ENCODE results near the gene STK32C.
A peak's percentile ranks its signal among the peaks of the same experiment; 100 is the strongest.

Gene STK32C

DNA sequence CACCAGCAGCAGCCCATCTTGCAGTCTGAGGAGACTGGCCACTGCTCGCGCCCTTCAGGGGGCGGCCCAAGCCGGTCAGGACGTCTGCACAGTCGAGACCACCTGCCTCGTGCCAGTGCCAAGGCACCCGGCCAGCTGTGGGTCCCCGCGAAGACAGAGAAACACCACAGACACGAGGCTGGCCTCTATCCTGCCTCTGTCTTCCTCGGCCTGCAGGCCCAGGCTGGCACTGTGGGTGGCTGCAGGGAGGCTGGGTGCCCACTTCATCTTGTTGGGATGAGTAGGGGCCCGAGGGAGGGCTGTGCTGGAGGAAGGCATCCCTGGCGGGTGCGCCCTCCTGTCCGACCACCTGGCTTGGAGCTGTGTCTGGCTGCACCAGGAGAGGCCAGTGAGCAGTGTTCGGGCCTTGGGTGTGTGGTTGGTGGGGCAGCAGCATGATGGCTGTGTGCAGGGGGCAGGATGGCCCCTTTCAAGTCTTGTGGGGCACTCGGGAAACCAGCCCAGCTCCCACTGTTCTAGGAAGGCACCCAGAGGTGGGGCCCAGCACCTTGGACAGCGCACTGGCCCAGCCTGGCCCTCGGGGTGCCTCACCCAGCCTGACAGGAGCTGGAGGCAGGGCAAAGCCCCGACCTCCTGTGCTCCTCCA, 113.7 kb downstream of the STK32C start:
- no peak for DNase-seq

DNA sequence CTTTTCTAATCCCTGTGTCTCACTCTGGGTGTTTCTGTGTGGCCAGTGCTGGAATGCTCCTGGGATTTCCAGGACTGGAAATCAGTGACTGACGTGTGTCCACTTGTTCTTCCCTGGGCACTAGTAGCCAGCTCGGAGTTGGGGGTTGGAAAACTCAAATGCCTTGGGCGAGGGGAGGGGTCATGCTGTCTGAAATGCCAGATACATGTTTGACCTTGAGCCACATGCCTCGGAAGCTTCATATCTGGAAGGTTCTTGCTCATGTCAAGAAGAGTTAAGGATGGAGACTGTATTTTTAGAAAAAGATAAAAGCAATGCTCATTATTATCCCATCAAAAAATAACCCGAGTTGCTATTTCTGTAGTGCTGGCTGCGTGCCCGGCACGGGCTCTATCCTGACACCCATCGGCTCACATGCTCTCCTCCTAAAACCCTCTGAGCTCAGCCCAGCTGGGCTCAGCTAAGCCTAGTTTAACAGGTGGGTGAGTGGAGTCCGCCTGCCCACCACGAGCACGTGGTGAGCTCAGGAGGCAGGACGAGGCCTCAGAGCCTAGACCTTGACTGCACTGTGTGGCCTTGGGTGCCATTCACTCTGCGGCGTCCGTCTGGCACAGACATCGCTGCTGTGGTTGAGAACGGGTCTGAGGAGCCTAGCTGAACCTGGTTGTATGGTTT, 114.6 kb downstream of the STK32C start:
- DNase-seq = no peak

DNA sequence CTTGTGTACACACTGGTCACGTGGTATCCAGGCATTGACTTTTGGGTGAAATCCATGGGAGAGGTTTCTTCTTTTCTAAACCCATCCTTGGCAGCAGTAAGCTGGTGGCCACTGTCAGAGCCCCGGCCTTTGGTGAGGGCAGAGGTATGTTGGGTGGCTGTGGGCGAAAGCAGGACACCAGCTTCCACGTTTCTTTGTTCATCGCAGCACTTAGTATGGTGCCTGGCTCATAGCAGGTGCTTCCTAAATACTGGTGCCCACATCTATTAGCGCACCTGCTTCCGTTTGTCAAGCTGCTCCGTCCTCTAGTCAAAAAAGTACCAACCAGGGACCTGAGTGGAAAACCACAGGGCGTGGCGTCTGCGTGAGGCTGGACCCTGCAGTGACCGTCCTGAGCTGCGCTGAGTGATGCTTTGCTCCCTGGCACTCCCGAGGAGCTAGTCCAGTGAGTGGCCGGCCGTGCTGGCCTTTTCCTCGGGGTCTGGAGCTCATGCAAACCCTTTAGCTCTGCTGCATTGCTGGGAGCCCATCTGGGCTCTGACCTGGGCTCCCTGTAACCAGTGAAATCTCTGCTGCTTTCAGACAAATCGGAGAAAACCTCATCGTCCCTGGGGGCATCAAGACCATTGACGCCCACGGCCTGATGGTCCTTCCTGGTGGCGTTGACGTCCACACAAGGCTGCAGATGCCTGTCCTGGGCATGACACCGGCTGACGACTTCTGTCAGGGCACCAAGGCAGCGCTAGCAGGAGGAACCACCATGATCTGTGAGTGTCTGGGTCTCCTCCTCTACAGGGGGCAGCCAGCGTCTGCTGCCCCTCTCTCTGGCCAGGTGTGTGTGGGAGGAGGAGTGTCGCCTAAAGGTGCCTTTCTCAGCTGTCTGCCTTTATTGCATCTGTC, 115.4 kb downstream of the STK32C start:
- no peak for DNase-seq

DNA sequence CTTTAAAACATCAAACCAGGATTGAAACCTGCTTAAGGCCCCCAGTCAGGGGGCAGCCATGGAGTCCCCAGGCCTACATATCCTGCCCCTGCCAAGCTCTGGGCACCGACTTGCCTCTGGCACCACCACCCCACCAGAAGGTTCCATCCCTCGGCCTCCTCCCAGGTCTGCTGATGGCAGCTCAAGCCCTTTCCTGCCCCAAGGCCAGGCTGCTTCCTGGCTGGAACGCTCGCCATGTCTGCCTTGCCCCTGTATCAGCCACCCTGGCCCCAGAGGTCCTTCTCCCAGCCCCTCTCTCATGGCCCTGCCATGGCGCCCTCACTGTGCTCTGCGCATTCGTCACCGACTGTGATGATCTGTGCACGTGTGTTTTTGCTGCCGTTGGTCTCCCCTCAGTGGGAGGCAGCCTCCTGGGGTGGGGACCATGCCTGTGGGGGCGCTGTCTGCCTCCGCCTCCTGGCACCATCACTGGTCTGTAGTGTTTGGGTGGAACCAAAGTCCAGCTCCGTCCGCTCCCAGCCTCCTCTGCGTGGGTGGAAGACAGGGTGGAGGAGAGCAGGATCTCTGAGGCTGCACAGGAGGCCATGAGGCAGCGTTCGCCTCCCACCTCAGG, 117.8 kb downstream of the STK32C start:
- no peak for DNase-seq

DNA sequence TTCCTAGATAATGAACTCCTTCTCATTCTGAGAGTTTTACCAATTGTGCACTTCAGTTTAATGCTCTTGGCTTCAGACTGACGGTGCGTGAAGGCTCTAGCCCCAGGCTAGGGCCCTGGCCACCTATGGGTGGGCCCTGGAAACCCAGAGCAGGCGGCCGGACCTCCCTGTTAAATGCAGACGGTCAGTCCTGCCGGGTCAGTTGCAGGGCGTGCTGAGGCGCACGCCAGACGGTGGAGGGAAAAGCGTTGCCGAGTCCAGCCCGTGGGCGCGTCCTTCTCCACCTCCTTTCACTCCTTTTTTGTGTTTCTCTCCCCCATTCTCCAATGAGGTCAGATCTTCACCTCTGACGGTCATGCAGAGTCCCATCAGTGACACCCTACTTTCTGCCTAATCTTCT, 118.7 kb downstream of the STK32C start:
- no peak for DNase-seq

DNA sequence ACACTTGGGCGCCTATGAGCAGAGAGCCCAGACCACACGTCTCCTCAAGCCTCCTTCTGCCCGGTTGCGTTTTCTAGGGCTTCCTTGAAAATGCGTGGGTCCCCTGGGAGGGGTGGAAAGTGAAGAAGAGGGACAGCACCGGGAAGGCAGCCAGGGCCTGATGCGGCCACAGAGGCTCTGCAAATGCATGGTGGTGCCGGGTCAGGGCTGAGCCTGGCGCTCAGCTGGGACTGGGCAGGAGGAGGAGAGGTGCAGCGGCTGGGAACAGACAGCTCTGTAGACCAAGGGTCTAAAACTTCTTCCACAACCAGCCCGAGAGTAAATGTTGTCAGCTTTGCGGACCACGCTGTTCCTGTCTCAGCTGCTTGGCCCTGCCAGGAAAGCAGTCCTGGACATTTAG, 119.4 kb downstream of the STK32C start:
- no peak for DNase-seq

DNA sequence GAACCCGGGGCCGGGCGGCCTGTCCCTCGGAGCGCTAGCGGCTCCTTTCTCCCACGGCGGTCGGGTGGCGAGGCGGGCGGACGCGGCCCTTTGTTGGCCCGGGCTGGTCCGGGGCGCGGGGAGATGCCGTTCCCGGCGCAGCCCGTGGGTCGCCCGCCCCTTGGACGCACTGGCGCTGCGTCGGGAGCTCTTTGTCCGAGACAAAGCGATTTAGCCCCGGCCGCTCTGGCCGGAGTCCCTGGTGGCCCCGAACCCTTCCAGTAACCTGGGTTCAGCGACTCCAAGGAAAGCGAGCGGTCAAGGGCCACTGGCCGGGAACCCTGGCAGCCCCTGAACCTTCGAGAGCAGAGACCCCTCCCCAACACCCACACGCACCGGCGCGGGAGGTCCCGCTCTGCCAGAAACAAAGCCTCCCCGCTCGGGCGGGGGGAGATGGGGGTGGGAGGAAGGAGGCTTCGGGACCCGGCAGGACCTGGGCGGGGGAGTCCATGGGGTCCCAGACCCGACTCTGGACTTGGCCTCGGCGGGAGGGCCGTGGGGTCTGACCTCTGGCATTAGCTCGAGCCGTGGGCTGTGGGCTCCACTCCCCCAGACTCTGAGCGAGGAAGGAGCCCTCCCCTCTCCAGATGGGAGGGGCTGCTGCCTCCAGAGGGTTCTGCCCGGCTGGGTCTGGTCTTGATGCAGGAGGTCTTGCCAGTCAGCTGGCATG, 120.2 kb downstream of the STK32C start:
- no peak for DNase-seq

DNA sequence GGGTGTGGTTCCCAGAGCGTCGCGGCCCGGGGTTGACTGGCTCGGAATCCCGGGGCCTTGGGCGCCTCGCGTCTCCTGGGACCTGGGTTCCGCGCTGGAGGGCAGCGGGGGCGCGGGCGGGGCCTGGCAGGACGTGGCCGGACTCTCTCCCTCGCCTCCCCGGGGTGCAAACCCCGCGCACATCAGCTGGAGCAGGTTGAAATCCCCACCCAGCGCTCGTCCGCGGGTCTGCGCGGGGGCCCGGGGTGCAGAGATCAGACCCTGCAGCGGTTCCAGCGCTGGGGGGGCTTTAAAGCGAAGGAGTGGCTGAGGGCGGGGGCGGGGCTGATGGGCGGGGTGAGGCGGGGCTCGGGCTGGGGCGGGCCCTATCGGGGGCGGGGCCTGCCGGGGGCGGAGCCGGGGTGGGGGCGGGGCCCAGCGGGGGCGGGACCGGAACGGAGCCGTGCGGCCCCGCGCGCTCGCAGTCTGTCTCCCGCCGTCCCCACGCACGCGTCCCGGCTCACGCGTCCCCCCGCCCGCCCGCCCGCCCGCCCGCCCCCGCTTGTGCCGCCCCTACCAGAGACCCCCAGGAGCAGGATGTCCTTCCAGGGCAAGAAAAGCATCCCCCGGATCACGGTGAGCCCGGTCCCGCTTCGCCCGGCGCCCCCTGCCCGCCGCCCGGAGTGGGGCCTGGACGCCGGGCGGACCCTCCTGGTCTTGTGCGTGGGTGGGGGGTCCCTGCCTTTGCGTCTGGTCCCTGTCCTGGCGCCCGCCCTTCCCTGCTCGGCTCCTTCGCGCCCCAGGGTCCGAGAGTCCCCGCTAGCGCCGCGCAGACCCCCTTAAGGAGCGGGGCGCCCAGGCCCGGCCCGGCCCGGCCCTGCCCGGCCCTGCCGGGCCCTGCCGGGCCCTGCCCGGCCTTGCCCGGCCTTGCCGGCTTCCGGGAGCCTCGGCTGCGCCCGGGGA, 121.0 kb downstream of the STK32C start, which contains the start of gene DPYSL4:
Gene DPYSL4 (plus strand): TSS at position 461 of the 942 bp plus-strand sequence. CDS start 116 bp downstream, at position 577.
- no peak for DNase-seq

DNA sequence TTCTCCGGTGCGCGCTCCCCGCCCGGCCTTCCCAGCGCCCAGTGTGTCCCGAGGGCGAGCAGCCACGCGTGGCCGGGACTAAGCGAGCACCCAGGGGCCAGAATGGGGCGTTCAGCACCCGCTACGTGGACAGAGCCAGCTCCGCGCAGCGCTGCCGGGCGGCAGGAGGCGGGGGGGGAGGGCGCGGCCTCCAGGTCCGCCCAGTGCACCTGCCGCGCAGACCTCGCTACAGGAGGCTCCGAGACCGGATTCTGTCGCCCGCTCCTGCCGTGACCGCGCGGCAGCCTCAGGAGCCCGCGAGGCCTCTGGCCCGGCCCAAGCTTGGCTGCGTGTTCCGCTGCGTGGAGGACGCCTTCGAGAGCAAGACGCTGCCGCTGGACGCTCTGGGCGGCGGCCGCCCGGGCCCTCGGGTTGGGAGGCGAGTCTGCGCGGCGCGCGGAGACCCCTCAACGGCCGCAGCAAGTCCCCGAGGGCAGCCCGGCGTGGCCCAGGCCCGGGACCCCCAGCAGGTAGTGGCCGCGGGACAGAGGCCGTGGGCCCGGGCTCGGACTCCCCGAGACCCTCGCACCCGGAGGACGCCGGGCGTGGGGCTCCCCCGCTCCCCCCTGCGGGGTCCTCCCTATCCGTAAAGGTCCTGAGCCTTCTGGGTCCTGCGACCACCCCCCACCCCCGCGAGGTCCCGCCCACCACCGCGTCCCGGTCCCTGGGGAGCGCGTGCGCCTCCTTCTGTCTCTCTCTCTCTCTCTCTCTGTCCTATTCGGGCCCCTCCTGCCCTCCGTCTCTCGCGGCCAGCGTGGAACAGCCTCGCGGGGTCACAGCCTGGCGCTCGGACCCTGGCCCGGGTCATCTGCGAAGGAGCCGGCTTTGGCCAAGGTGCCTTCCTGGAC, 121.9 kb downstream of the STK32C start:
- DNase-seq = peak; percentile 6

DNA sequence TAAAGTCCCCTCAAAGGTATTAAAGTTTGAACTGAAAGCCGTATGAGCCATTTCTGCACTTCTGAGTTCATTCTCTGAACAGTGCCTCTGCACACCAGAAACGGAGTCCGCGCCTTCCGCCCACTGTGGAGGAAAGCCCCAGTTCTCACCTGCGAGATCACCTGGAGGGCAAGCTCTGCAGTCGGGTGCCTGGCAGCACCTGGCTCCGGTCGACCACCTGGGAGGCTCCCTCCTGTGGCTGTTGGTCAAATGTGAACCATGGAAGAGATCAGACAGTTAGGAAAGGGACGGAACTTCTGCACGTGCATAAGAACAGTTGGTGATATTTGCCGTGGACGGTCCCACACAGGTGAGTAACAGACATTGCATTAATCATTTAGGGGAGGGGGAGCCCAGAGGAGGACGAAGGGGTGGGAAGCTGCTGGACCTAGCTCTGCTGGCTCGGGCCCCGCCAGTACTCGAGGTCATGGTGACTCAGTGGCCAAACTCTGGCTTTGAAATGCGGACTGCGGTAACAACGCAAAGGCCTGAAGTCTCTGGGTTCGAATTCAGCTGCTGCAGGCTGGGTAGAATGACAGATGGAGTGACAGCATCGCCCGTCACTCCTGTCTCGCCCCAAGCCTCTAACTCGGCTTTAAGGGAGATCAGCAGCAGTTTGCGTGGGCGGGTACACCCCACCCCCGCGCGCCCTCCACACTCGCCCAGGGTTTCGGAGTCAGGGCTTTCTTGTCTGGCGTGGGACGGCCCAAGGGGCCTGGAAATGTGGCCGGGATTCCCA, 122.7 kb downstream of the STK32C start:
- no peak for DNase-seq

DNA sequence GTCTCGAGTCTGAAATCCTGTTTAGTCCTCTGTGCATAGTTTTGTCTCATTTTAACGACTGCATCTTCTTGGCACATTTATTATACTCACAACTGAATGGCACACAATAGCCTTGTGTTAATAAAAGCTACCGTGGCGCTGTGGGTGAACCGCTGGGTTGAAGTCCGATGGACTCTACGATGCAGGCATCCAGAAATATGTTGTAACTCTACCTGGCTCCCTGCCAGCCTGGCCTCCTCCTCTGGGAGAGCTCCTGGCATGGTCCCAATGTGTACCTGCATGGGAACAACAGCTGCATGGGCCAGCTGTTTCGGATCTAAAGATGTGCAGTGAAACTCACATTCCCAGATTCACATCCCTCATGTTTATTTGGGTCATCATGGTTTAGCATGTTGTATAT, 124.7 kb downstream of the STK32C start:
- DNase-seq = no peak

DNA sequence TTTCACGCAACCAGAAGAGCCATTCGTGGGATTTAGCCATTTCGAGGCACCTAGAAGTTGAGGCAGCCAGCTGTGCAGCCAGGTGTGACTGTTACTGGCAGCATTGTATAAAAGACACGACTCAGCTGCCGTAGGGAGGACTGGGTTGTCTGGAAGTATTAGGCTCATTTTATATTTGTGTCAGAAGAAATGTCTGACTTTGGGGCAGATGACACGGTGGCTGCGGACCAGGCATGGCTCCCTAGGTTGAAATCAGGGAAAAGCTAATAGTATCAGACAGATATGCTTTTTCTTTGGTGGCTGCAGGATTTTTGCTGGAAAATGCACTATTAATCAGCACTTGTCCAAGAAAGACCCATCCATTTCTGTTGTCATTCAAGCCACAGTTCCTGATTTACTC, 125.2 kb downstream of the STK32C start:
- no peak for DNase-seq

DNA sequence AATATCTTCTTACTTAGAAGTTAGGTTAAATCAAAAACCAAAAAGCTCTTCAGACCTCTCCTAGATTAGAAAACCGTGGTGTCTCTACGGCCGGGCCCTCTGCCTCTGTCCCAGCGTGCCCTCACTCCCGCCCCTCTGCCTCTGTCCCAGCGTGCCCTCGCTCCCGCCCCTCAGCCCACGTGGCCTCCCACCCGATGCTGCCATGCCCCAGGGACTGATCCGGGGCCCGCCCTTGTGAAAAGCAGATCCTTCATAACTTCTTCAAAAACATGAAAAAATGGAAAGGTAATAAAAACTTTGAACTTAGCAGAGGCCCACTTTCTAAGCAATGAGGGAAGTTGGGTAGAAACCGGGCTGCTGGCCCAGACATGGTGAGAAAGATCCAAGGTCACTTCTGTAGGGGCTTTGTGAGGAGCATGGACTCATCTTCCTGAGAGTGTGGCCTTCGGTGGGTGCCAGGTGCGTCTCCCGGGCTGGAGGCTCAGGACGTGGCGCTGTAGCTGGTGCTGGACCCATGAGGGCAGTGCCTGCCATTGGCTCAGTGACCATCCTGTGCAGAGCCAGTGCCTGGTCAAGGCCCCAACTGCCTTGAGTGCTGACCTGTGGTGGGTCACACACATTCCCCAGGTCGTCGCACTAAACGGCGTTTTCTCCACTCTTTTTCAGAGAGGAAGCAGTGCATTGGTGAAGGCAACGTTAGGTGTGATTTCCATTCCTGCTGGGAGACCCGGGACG, 125.9 kb downstream of the STK32C start:
- no peak for DNase-seq

DNA sequence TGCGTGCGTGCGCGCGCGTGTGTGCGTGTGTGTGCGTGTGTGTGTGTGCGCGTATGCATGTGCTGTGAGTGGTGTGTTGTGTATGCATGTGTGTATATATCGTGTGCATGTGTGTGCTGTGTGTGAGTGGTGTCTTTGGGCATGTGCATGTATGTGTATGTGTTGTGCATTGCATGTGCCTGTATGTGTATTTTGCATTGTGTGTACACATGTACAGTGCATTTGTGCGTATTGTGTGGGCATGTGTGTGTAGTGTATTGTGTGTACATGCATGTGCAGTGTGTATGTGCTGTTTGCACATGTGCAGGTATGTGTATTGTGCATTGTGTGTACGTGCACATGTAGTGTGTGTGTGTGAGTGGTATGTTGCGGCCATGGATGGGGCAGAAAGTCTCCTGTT, 127.0 kb downstream of the STK32C start:
- no peak for DNase-seq

DNA sequence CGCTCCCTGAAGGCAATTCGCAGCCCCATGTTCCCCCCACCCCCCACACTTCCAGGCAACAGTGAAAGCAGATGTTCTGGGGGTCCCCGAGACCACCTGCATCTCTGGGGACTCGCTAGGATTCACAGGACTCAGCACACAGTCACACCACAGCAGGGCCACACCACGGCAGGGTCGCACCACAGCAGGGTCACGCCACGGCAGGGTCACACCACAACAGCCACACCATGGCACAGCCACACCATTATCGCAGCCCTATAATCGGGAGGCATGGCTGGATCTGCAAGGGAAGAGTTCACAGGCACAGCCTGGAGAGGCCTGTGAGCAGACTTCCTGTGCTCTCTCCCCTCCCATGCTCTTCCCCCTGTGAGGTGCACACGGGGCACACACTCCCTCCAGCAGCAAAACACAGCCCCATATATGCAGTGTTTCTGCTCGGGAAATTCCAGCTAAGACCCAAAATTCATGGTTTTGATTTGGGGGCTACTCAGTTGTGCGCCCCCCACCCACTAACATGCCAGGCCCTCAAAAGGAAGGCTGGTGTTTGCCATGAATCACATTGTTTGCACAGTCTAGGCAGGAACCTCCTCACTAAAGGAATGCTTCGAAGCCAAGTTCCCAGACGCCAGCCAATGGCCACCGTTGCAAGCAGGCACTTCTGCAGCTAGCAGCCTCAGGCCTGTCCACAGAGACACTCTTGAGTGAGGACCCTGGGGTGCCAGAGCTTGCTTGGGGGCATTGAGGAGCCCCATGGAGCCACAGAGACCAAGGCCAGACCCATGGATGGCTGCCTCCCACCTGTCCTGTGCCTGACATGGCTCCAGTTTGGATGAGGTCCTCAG, 128.0 kb downstream of the STK32C start:
- no peak for DNase-seq

DNA sequence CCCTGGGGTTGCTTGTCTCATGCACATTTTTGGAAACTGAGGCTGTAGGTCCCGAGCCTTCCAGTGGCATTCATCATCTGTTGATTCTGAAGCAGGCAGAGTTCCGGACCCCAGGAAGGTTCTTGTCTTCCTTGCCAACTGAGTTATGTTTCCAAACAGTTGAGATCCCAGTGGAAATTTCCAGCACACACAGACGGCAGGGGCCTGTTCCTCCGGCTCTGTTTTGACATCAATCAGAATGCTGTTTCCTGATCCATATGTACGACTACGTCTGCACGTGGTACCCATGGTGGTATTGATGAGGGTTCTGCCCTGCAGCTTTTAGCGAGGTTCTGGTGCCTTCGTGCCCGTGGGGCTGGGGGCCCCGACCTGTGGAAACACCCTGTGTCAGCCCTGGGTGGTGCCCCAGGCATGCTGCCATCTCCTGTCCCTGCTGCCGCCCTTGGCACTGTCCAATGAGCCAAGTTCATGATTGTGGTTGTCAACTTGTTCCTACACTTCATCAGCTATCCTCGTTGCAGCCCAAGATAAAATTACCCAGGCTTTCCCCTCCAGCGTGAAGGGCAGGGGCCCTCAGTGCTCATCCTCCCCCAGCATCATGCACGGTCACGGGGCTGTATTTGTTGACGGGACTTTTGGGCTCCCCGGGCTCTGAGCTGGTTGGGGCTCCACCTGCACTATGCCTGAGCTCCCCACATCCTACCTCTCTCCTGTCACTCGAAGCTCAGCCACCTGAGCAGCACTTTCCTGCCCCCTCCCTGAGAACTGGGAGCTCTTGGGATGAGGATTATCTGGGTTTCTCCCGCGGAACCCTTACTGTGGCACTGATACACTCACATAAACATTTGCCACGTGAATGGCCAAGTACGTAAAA, 128.8 kb downstream of the STK32C start:
- no peak for DNase-seq

DNA sequence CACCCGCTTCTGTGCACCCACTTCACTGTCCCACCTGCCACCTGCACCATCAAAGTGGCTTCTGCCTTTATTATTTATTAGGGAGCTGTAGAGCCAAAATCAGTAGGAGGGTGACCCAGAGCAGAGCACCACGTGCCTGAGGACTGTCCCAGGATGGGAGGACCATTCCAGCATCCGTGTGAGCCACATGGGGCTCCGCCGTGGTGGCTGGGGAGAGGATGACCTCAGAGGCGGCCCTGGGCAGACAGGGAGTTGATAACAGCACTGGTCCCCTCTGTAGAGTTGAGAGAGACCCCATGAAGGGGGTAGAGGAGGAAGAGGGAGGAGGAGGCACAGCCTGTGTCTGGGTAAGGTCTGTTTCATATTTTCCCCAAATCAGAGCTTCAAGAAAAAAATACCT, 129.7 kb downstream of the STK32C start:
- DNase-seq = no peak

All from NCI-H526 treated with DMSO at 0.1 percent for 48 hours (cell line).